CD4-positive, alpha-beta T cell treated with Interleukin-17A for 4 hours (primary cell): ENCODE results near the gene METTL15.
"Not testable (repeated sequence)": the region's sequence is repeated elsewhere in the genome, so short reads cannot be mapped to it uniquely, and the experiment has no call there.

Experiments used
- DNase-seq: peaks from one replicate; pipeline ENCODE4 v3.0.0-alpha.2; 2020; ENCODE audit warnings: mixed read lengths

Gene METTL15, protein sequence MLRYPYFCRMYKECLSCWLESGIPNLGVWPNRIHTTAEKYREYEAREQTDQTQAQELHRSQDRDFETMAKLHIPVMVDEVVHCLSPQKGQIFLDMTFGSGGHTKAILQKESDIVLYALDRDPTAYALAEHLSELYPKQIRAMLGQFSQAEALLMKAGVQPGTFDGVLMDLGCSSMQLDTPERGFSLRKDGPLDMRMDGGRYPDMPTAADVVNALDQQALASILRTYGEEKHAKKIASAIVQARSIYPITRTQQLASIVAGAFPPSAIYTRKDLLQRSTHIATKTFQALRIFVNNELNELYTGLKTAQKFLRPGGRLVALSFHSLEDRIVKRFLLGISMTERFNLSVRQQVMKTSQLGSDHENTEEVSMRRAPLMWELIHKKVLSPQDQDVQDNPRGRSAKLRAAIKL

GRCh38 chr11:28107750-28108618 is at the start of gene METTL15, which contains the start of gene KIF18A:
METTL15 (plus strand) TSS chr11:28108388; CDS start chr11:28113335, 4,947 bp downstream.
KIF18A (minus strand) TSS chr11:28108156; CDS start chr11:28097947, 10,209 bp downstream.
- peak; percentile 98 for DNase-seq

DNA sequence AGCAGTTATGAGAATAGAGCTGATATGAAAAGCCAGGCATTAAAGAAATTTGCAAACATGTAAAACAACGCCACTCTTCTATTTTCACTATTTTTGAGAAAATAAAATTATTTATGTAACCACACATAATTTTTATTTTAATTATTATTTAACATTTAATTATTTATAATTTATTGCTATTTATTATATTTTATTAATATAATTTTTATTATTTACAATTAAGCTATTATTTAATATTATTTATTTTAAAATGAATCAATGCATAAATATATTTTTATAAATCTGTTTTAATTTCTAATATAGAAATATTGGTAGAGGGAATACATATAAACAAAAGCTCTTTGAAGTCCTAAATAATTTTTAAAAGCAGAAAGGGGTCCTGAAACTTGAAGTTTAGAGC is 36.9 kb upstream of the METTL15 start:
- DNase-seq, result no peak

- no peak for DNase-seq
Measured at GRCh38 chr11:28072321-28072720, 35.9 kb upstream of the METTL15 start.

GRCh38 chr11:28077521-28077920 is 30.7 kb upstream of the METTL15 start:
- no peak for DNase-seq

GRCh38 chr11:28083118-28083517 is 25.1 kb upstream of the METTL15 start:
- DNase-seq, result no peak

DNA sequence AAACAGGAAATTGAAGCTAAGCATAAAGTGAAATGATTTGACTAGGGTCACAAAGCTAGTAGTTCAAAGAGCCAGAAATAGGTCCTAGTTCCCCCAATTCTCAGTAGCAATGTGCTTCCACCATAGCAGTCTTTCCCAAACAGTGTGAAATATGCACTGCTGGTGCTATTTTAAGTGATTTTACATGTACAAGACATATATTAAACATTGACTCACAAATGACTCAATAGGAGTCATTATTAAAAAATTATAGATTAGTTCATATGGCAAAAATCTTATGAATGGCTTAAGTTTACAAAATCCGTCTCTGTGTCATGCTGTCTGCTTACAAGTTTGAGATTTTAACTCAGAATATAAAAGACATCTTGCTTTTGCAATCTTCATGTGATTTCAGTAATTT is 21.6 kb upstream of the METTL15 start:
- DNase-seq, result no peak

GRCh38 chr11:28087192-28087591 is 21.0 kb upstream of the METTL15 start:
- not testable (repeated sequence) for DNase-seq

DNA sequence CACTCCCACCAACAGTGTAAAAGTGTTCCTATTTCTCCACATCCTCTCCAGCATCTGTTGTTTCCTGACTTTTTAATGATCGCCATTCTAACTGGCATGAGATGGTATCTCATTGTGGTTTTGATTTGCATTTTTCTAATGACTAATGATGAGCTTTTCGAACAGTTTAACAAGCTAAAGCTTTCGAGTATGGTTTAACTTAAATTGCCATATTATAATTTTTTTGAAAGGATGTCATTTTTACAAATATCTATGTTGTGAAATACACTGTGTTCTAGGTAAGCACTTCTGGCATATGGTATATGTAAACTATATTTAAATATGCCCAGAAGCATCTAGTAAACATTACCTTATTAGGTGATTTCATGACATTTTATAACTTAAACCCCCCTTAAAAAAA is 20.5 kb upstream of the METTL15 start:
- not testable (repeated sequence) for DNase-seq

- no peak for DNase-seq
Measured at GRCh38 chr11:28089378-28089777, 18.8 kb upstream of the METTL15 start.

- no peak for DNase-seq
Measured at GRCh38 chr11:28090052-28090749, 18.0 kb upstream of the METTL15 start.

DNA sequence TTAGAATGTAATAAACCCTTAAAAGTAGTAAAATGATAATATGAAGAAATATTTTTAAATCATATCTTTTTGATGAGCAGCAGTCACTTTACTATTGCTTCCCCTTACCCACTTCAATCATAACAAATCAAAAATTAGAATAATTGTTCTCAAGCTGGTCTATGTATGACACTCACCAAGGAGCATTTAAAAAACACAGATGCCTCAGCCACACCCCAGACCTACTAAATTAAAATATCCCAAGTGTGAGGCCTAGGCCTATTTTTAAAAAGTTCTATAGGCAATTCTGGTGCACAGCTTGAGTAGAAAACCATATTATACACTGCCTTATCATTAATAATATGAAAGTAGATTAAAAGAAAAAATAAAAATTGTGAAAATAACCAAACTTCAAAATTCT is 15.4 kb upstream of the METTL15 start:
- DNase-seq, result no peak

GRCh38 chr11:28098257-28098656 is 9.9 kb upstream of the METTL15 start:
- no peak for DNase-seq

GRCh38 chr11:28099715-28100114 is 8.5 kb upstream of the METTL15 start:
- no peak for DNase-seq

GRCh38 chr11:28100665-28101064 is 7.5 kb upstream of the METTL15 start:
- DNase-seq, result no peak

GRCh38 chr11:28102300-28102699 is 5.9 kb upstream of the METTL15 start:
- not testable (repeated sequence) for DNase-seq

GRCh38 chr11:28104425-28104824 is 3.8 kb upstream of the METTL15 start:
- DNase-seq, result no peak

DNA sequence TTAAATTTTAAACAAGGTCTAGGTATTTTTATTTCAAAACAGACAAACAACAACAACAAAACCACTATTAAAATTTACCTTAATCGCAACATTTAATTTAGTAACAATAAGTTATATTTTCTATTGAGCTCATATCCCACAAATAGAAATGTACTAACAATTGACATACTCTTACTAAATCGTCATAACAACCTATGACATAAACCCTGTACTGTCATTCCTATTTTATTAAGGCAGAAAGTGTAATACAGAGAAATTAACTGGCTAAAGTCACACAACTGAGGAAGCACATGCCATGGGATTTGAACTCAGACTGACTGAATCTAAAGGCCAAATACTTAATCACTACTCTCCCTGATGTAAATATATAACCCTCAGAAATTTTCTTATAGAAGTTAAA is 3.2 kb upstream of the METTL15 start:
- no peak for DNase-seq

GRCh38 chr11:28105869-28106268 is 2.3 kb upstream of the METTL15 start:
- DNase-seq, result no peak

DNA sequence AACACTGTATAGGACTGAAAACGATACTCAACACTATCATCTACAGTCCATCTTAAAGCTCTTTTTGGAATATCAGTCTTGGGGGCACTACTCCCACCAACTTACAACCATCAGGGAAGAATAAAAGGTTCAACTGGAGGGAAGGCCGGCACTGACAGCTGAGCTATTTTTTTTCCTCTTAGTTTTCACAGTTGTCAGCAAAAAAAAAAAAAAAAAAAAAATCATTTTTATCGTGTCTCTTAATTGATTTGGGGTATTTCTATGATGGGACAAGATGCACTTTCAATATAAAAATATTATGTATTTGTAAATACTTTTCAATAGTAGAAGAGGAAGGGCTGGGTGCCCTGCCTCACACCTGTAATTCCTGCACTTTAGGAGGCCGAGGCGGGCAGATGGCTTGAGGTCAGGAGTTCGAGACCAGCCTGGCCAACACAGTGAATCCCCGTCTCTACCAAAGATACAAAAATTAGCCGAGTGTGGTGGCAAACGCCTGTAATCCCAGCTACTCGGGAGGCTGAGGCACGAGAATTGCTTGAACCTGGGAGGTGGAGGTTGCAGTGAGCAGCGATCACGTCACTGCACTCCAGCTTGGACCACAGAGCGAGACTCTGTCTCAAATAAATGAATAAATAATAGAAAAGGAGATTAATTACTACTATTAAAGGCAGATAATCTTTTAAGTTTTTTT is 1.7 kb upstream of the METTL15 start:
- no peak for DNase-seq

- peak; percentile 11 for DNase-seq
Measured at GRCh38 chr11:28107191-28107749, 918 bp upstream of the METTL15 start.

- no peak for DNase-seq
Measured at GRCh38 chr11:28108958-28109357, 770 bp downstream of the METTL15 start.
